PC-9 (cell line): ENCODE results near the gene NOX3.

Source experiments
- EZH2 ChIP-seq: fragments of 200-600 bp; sonication (generic); IDR thresholded peaks from 2 replicates; pipeline ENCODE4 v1.8.0; 2017; ENCODE audit warnings: antibody characterized with exemption, low read depth
- TF ChIP-seq, protein P1 (sequence below): fragments of 200-600 bp; sonication (generic); conservative IDR thresholded peaks from 2 replicates; pipeline ENCODE4 v1.6.1; 2017; ENCODE audit warnings: mixed run types, antibody characterized with exemption, mild to moderate bottlenecking, moderate library complexity

DNA sequence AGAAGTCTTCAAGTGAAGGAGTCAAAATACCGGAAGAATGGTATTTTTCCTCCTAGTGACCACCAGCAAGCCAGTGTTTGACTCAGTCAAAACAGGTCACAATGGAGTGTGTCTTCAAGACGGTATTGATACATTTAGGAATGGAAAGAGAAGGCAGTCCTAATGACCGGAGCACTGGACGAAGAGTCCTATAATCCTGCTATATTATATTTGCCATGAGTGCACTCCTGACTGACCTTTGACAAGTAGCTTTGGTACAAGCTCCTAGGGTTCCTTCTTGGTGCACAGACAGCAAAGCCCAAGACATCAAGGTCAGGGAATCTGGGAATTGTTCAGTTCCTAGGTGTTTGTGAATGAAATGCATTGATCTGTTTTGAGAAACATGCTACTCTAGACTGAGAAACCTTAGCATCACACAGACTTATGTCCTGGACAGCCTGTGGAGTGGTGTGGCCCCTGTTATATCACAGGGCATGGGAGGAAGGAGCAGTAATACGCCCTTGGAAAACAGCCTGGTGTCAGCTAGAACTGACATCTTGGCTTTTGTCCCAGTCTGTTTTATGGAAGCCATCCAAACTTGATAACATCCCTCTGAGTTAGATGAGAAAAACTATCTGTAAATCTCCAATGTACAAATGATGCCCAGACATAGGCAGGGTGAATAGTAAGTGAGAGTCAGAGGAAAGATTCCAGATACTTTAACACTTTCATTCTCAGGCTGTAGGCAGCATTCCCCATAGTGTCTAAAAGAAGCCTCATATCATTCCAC is 18.5 kb downstream of the NOX3 start:
- TF ChIP-seq, protein P1, sequence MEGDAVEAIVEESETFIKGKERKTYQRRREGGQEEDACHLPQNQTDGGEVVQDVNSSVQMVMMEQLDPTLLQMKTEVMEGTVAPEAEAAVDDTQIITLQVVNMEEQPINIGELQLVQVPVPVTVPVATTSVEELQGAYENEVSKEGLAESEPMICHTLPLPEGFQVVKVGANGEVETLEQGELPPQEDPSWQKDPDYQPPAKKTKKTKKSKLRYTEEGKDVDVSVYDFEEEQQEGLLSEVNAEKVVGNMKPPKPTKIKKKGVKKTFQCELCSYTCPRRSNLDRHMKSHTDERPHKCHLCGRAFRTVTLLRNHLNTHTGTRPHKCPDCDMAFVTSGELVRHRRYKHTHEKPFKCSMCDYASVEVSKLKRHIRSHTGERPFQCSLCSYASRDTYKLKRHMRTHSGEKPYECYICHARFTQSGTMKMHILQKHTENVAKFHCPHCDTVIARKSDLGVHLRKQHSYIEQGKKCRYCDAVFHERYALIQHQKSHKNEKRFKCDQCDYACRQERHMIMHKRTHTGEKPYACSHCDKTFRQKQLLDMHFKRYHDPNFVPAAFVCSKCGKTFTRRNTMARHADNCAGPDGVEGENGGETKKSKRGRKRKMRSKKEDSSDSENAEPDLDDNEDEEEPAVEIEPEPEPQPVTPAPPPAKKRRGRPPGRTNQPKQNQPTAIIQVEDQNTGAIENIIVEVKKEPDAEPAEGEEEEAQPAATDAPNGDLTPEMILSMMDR: no peak
- no peak for TF ChIP-seq EZH2
